GM19463 (cell line): ENCODE measurements around the gene DRAXIN.
"Not testable (repeated sequence)": the region's sequence is repeated elsewhere in the genome, so short reads cannot be mapped to it uniquely, and the experiment has no call there.

Source experiments
- ATAC-seq: cut with Tn5 transposase; IDR thresholded peaks from one replicate; pipeline ENCODE4 v1.9.1; 2021; ENCODE audit warnings: mild to moderate bottlenecking, moderate library complexity; ENCODE audit not compliant: unreplicated experiment

DRAXIN gene, protein sequence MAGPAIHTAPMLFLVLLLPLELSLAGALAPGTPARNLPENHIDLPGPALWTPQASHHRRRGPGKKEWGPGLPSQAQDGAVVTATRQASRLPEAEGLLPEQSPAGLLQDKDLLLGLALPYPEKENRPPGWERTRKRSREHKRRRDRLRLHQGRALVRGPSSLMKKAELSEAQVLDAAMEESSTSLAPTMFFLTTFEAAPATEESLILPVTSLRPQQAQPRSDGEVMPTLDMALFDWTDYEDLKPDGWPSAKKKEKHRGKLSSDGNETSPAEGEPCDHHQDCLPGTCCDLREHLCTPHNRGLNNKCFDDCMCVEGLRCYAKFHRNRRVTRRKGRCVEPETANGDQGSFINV

GRCh38 chr1:11691302-11691914 is at the start of gene DRAXIN:
Gene DRAXIN, plus strand, starts transcription at chr1:11691710. Its CDS starts 14,549 bp downstream, at chr1:11706259.
- no peak for ATAC-seq

DNA sequence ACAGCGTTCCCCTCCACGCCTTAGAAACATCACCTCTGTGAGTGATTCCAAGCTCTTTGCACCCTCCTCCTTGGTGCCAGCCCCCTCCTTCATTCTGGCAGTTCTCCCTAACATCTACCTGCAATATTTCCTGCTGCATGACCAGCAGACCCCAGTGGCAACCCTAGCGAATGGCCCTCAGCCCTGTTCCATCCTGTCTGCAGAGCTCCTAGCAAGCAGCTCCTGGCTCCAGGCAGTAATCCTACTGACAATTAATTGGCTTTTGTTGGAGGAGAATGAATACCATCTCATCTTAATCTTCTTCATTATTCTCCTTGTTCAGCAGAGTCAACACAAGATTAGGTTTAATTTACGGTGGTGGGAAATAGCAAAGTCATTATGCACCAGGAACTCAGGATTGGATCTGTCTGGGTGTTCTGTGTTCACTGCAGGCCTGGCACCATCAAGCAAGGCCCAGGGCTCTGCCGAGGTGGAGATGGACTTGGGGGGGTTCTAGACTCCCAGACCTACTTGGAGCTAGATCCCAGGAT is 49.7 kb upstream of the DRAXIN start:
- no peak for ATAC-seq

GRCh38 chr1:11642418-11643017 is 49.0 kb upstream of the DRAXIN start:
- not testable (repeated sequence) for ATAC-seq

DNA sequence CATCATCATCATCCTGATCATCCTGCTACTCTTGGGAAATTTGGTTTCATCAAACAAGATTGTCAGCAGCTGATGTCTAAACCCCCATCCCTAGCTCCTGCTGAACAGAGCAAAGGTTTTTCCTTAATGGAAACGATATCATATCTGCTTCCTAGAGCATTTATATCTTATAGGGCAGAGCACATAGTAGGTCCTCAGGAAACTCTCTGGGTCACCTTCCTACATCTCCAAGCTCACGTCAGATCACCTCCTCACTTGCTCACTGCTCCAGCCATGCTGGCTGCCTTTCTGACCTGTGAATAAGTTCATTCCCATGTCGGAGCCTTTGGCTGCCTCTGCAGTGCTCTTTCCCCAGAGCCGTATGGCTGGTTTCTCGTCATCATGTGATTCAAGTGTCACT is 47.7 kb upstream of the DRAXIN start:
- no peak for ATAC-seq

DNA sequence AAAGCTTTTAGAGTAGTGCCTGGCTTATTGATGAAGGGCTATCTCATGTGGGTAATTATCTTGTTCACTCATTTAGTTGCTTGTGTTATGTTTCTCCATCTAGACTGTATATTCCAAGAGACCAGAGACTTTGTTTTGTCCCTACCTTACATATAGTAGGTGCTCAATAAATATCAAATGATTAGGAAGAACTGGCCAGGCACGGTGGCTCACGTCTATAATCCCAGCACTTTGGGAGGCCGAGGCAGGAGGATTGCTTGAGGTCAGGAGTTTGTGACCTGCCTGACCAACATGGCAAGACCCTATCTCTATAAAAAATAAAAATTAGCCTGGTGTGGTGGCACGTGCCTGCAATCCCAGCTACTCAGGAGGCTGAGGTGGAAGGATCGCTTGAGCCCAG is 46.2 kb upstream of the DRAXIN start:
- ATAC-seq = no peak

- no peak for ATAC-seq
These were observed 45.7 kb upstream of the DRAXIN start for GRCh38 chr1:11645670-11646265.

DNA sequence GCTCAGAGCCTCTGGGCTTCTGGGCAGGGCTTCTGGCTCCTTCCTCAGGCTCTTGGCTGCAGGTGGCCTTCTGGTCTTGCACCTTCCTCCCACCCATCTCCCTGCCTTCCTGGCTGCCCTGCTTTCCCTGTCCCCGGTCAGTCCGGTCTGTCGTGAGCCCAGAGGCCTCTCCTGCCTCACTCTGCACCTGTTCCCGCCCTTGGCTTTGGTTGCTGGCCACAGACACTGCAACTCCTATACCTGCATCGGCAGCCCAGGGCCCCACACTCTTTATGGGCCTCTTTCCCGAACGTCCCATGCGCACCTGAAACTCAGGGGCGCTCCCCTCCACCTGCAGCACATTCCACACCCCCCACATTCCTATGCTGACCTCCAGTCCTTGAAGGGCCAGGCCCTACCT is 45.2 kb upstream of the DRAXIN start:
- no peak for ATAC-seq

DNA sequence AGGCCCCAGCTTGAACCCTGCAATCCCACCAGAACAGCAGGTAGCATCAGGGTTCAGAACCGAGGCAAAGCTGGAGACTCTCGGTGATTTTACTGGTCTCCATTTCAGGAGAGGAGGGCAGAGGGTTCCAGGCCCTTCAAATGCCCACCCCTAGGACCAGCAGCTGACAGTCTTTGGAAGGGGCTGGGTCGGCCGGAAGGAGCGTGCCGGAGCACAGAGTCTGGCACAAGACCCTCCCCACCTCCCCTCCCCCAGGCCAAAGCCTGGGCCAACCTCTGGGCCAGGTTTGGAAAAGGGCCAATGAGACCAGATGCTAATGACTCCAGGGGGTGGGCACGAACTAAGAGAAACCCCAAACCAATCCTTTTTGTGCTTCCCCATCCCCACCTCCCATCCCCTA is 44.2 kb upstream of the DRAXIN start:
- no peak for ATAC-seq

- ATAC-seq = no peak
These were observed 43.5 kb upstream of the DRAXIN start for GRCh38 chr1:11648039-11648438.

DNA sequence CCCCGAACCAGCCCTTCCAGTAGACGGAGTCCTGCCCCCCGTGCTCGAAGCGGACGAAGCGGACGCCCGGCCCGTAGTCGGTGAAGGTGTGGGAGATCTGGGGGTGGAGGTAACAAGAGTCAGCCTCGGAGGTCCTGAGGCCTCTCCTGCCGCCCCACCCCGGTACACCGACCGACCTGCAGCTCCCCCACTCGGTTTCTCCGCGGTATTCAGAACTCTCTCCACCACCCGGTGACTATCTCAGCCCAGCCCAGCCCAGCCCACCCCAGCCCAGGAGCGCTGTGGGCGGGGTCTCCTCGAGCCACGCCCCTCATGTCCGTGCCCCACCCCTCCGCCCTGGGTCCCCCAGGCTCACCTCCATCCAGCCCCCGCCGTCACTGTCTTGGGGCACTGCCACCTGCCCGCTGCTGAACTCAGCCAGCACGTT is 42.8 kb upstream of the DRAXIN start:
- ATAC-seq = no peak

DNA sequence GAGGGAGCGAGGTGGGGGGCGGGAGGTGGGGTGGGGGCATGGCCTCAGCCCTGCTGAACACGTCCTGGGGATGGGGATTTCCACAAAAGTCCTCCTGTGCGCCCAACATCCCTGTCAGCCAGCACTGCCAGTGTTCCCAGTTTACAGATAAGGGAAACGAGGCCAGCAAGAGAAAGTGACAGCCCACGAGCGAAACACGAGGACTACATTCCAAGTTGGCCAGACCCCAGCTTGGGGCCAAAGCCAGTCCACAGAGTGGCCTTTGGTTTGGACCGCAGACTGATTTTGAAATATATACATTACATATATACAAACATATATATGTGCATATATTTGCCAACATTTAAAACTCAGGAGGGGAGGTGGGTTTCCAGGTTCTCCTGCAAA is 42.3 kb upstream of the DRAXIN start:
- ATAC-seq = no peak

- ATAC-seq = no peak
These were observed 41.7 kb upstream of the DRAXIN start for GRCh38 chr1:11649624-11650330.

DNA sequence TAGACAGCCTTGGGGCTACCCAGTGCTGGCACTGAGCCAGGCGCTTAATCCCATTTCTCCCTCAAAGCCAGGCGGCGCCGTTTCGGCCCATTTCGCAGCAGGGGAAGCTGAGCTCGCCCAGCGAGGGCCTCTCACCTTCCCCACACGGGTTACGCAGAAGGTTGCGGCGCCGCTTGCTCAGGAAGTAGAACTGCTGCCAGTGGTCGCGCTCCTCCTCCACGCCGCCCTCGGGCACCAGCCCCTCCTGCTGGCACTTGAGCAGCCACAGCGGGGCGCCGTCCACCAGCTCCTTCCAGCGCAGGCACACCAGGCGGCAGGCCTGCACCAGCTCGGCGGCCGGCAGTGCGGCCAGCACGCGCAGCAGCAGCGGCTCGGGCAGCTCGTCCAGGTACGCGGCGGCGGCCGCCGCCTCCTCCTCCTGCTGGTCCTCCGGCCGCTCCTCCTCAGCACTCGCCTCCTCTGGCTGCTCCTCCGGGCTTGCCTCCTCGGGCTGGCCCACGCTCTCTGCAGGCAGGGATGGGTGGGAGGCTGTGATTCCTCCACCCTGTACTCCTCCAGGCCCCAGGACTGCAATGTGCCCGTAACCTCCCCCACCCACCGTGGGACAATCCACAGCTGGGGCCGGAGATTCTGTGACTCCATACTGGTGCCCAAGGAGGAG is 41.0 kb upstream of the DRAXIN start:
- ATAC-seq = no peak

GRCh38 chr1:11651017-11651416 is 40.5 kb upstream of the DRAXIN start:
- ATAC-seq = no peak

DNA sequence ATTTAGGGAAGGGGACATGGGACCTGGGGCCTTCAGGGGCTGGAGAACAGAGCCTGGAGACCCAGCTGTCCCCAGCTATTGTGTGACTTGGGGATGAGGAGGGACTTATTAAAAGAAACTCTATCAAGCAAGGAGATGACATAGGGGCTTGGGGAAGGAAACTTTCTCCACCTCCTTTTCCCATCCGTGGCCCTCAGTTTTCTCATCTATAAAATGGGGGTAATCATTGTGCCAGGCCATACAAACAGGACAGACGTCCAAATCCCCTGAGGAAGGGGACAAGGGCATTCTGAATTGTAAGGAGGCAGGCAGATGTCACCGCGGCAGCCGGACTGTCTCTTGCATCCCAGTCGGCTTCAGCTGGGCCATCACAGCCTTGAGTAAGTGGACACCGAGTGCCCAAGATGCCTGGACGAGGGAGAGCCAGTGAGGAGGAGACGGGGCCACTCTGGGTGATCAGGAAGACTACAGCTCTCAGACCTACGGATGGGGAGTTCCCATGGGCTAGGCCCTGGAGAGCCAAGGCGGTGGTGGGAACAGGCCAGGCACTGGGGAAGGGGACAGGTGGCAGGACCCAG is 39.2 kb upstream of the DRAXIN start:
- ATAC-seq = no peak

GRCh38 chr1:11653101-11653860 is 38.2 kb upstream of the DRAXIN start:
- no peak for ATAC-seq

DNA sequence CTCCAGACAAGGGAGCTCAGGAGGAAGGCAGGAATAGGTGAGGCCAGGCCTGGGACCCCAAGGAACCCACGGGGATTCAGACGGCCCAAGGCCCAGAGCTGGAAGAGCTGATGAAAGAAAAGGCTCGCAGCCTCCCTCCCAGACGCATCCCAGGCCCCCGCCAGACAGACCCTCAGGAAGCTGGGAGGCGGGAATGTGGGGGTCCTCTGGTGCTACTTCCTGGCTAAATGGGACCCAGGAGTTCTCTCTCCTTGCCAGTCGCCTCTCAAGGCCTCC is 37.7 kb upstream of the DRAXIN start:
- ATAC-seq = no peak

DNA sequence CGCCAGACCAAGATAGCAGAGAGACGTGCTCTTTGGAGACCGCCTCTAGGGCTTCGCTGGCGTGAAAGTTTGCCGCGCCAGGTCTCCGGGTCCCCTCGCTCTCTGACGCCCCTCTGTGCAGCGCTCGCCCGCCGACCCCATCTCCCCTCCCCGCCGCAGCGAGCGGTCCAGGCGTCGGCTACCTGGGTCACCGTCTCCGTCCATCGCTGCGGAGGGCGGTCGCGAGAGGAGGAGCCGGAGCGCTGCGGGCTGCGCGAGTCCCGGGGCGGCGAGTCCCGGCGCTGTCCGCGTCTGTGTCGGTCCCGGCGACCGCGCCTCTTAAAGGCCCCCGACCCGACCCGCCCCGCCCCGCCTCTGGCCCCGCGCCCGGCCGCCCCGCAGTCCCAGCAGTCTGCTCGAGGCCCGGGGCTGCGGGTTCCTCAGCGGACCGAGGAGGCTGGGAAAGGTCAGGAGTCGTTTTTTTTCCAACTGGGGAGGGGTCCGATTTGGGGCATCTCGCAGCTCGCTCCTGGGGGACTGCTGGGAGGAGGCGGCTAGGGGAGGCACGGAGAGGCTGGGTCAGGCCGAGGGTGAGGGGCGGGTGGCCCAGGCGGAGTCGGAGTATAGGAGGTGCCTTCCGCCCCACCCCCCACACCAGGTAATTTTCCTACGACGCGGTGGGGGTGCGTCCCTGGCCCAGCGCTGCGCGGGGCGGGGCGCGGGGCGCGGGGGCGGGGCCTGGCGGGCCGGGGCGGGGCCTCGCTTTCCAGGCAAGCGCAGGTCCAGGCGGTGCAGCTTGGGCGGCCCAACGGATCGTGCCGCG is 37.2 kb upstream of the DRAXIN start, which contains the start of the genes FBXO2 and FBXO44:
TSS of gene FBXO2 (minus strand) at position 293 of the 802 bp plus-strand sequence. CDS start at position 204, 89 bp downstream.
TSS of gene FBXO44 (plus strand) at position 741 of the 802 bp plus-strand sequence. CDS start 959 bp downstream, outside the sequence.
- peak; percentile 73 for ATAC-seq
